T-helper 2 cell treated with Interferon-gamma antibody and Interleukin-4, amounts not matched to agents 5 μg/mL and 100 μg/mL, for 36 hours (primary cell): ENCODE measurements around the gene KRT3.
A peak's percentile ranks its signal among the peaks of the same experiment; 100 is the strongest.
"Not testable (repeated sequence)": the region's sequence is repeated elsewhere in the genome, so short reads cannot be mapped to it uniquely, and the experiment has no call there.

ENCODE experiments used
- DNase-seq: peaks from one replicate; pipeline ENCODE4 v3.0.0; 2021; ENCODE audit warnings: low spot score
- H3K27ac Mint-ChIP-seq: one replicate; pipeline ENCODE4 v1.8.0; 2021; ENCODE audit warnings: mild to moderate bottlenecking, mixed read lengths
- H3K27me3 Mint-ChIP-seq: one replicate; pipeline ENCODE4 v1.8.0; 2021; ENCODE audit warnings: low read depth, mixed read lengths
- H3K36me3 Mint-ChIP-seq: one replicate; pipeline ENCODE4 v1.8.0; 2021; ENCODE audit warnings: low read depth, mixed read lengths
- H3K4me1 Mint-ChIP-seq: one replicate; pipeline ENCODE4 v1.8.0; 2021; ENCODE audit warnings: low read depth, mixed read lengths
- H3K4me3 Mint-ChIP-seq: one replicate; pipeline ENCODE4 v1.8.0; 2022; ENCODE audit warnings: mild to moderate bottlenecking, moderate library complexity, mixed read lengths
- H3K9me3 Mint-ChIP-seq: one replicate; pipeline ENCODE4 v1.8.0; 2021; ENCODE audit warnings: mixed read lengths

Gene KRT3

DNA sequence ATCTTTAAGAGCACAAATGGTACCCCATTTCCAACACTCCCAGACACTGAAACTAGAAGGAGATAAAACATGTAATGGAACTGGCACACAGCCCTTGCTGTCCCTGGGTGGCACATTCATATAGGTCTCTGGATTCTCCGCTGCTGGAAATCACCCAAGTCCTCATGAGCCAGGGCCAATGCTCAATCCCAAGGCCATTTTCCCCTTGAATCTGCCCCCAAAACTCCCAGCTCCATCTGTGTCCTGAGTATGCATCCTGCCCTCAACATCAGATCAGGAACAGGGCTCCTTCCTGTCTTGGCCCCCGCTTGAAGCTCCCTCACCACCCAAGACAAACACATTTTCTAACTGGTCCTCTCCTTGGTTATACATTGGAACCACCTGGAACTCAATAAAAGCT lies 43.4 kb downstream of the KRT3 start:
- no peaks in the 10 kb centered on the region for H3K36me3 Mint-ChIP-seq
- H3K4me1 Mint-ChIP-seq: peaks cover 22% of the 10 kb centered on the region
- H3K9me3 Mint-ChIP-seq: no peaks in the 10 kb centered on the region
- H3K27ac Mint-ChIP-seq: no peak overlapping the region
- no peak for DNase-seq
- H3K4me3 Mint-ChIP-seq: no peak overlapping the region
- H3K27me3 Mint-ChIP-seq: peaks cover 16% of the 10 kb centered on the region

- Mint-ChIP-seq H3K4me3 (no peak overlapping the region), H3K36me3 (no peaks in the 10 kb centered on the region), H3K9me3 (no peaks in the 10 kb centered on the region), H3K27ac (no peak overlapping the region), H3K27me3 (peaks cover 16% of the 10 kb centered on the region), H3K4me1 (peaks cover 22% of the 10 kb centered on the region)
- no peak for DNase-seq
Measured at GRCh38 chr12:52751795-52752194, 44.1 kb downstream of the KRT3 start.

DNA sequence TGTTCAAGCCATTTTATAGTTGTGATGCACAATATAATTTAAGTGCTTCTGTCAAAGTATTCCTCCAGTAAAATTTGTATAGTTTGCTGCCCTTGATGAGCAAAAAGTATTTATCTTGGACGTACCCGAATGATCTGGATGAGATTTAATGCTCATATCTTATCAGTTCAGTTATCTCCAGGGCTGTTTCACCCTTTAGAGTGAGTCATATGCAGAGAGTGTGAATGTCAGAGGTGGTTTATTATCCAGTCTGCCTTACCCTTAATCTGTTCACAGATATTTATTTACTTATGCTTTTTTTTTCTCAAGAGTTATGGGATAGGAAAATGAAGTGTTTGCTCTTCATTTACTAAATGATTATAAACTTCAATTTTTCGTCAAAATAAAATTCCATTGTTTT lies 45.4 kb downstream of the KRT3 start:
- Mint-ChIP-seq H3K4me1 (peaks cover 22% of the 10 kb centered on the region), H3K4me3 (peak overlapping the region; percentile 30), H3K27ac (peak overlapping the region; percentile 19), H3K27me3 (peaks cover 19% of the 10 kb centered on the region)
- not testable (repeated sequence) for H3K9me3 Mint-ChIP-seq, DNase-seq, H3K36me3 Mint-ChIP-seq

DNA sequence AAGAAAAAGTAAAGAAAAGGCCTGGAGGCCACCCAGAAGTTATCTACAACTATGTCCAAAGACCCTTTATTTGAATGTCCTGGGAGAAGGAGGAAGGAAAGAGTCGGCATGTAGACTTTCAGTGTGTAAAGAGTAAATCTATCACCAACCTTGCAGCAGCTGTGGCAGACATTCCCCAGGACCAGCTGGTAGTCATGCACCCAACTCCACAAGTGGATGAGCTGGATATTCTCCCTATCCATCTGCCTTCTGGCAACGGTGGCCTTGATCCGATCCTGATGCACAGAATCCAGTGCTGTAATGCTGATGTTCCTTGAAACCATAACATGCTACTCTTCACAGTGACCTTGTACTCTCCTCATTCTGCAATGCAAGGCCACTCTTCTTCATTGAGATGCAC lies 46.1 kb downstream of the KRT3 start:
- no peak for DNase-seq
- H3K27me3 Mint-ChIP-seq: peaks cover 20% of the 10 kb centered on the region

DNA sequence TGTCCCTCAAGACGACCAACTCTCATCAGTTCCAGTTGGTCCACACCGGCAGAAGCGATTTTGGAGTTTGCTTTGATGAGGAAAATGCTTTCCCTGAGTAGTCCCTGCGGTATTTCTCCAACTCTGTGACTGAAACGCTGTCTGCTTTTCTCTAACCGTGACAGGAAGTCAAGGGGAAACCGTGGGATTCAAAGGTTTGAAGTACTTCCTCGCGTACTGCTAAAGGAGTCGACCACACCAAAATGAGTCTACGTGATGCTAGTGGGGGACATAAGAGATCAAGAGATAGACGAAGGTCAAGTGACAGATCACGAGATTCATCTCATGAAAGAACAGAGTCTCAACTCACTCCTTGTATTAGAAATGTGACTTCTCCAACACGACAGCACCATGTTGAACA lies 47.3 kb downstream of the KRT3 start:
- peaks cover 23% of the 10 kb centered on the region for H3K27me3 Mint-ChIP-seq
- no peaks in the 10 kb centered on the region for H3K9me3 Mint-ChIP-seq
- no peak for DNase-seq
- H3K27ac Mint-ChIP-seq: no peak overlapping the region
- no peak overlapping the region for H3K4me3 Mint-ChIP-seq
- H3K36me3 Mint-ChIP-seq: no peaks in the 10 kb centered on the region
- H3K4me1 Mint-ChIP-seq: peaks cover 22% of the 10 kb centered on the region

More for the DNA sequence above, 46.1 kb downstream of the KRT3 start:
- Mint-ChIP-seq H3K4me3 (no peak overlapping the region), H3K4me1 (peaks cover 22% of the 10 kb centered on the region), H3K27ac (no peak overlapping the region), H3K36me3 (no peaks in the 10 kb centered on the region), H3K9me3 (no peaks in the 10 kb centered on the region)

GRCh38 chr12:52745554-52745953 lies 50.4 kb downstream of the KRT3 start:
- Mint-ChIP-seq H3K4me3 (no peak overlapping the region), H3K27ac (no peak overlapping the region), H3K36me3 (no peaks in the 10 kb centered on the region), H3K9me3 (no peaks in the 10 kb centered on the region), H3K27me3 (peaks cover 21% of the 10 kb centered on the region), H3K4me1 (peaks cover 14% of the 10 kb centered on the region)
- no peak for DNase-seq

- H3K9me3 Mint-ChIP-seq: no peaks in the 10 kb centered on the region
- no peak for DNase-seq
- no peak overlapping the region for H3K27ac Mint-ChIP-seq
- peaks cover 7% of the 10 kb centered on the region for H3K4me1 Mint-ChIP-seq
- no peak overlapping the region for H3K4me3 Mint-ChIP-seq
- peaks cover 21% of the 10 kb centered on the region for H3K27me3 Mint-ChIP-seq
- H3K36me3 Mint-ChIP-seq: no peaks in the 10 kb centered on the region
Measured at GRCh38 chr12:52744493-52745156, 51.3 kb downstream of the KRT3 start.

GRCh38 chr12:52742822-52743457 lies 53.0 kb downstream of the KRT3 start:
- Mint-ChIP-seq H3K4me1 (no peaks in the 10 kb centered on the region), H3K4me3 (no peak overlapping the region), H3K36me3 (no peaks in the 10 kb centered on the region), H3K27ac (no peak overlapping the region), H3K27me3 (peaks cover 15% of the 10 kb centered on the region), H3K9me3 (no peaks in the 10 kb centered on the region)
- no peak for DNase-seq

- no peak for DNase-seq
- no peak overlapping the region for H3K4me3 Mint-ChIP-seq
- H3K9me3 Mint-ChIP-seq: no peaks in the 10 kb centered on the region
- H3K27me3 Mint-ChIP-seq: peaks cover 15% of the 10 kb centered on the region
- no peaks in the 10 kb centered on the region for H3K36me3 Mint-ChIP-seq
- no peaks in the 10 kb centered on the region for H3K4me1 Mint-ChIP-seq
- H3K27ac Mint-ChIP-seq: no peak overlapping the region
Measured at GRCh38 chr12:52742196-52742580, 53.7 kb downstream of the KRT3 start.

GRCh38 chr12:52741375-52742195 lies 54.3 kb downstream of the KRT3 start:
- no peaks in the 10 kb centered on the region for H3K4me1 Mint-ChIP-seq
- no peak overlapping the region for H3K27ac Mint-ChIP-seq
- no peaks in the 10 kb centered on the region for H3K36me3 Mint-ChIP-seq
- peaks cover 15% of the 10 kb centered on the region for H3K27me3 Mint-ChIP-seq
- peak; percentile 49 for DNase-seq
- H3K4me3 Mint-ChIP-seq: no peak overlapping the region
- no peaks in the 10 kb centered on the region for H3K9me3 Mint-ChIP-seq

- Mint-ChIP-seq H3K9me3 (no peaks in the 10 kb centered on the region), H3K27me3 (peaks cover 12% of the 10 kb centered on the region), H3K4me3 (no peak overlapping the region), H3K36me3 (no peaks in the 10 kb centered on the region), H3K27ac (no peak overlapping the region), H3K4me1 (no peaks in the 10 kb centered on the region)
- DNase-seq: no peak
Measured at GRCh38 chr12:52740584-52740983, 55.3 kb downstream of the KRT3 start.

DNA sequence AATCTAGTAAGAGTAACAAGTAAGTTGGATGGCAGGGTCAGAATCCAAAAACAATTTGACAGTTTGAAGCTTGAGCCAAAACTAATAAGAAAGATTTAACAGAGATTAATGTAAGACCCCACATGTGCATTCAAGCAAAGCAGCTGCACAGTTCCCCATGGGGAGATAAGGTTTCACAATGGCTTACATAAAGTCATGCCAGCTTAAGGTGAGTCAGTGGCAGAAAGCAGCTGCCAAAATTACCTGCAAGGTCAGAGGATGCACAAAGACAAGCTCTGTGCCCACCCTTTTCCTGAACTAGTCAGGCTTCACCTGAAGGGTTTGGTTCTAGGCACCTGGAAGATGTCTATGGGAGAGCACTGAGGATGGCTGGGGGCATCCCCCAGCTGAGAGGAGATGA lies 56.0 kb downstream of the KRT3 start:
- no peaks in the 10 kb centered on the region for H3K36me3 Mint-ChIP-seq
- no peak overlapping the region for H3K27ac Mint-ChIP-seq
- H3K27me3 Mint-ChIP-seq: peaks cover 9% of the 10 kb centered on the region
- H3K9me3 Mint-ChIP-seq: no peaks in the 10 kb centered on the region
- no peak for DNase-seq
- no peaks in the 10 kb centered on the region for H3K4me1 Mint-ChIP-seq
- H3K4me3 Mint-ChIP-seq: no peak overlapping the region
